Astrocyte (in vitro differentiated cells and primary cell): ENCODE data around the gene EVI5L.

Experiments used
- EZH2 ChIP-seq: IDR thresholded peaks from 2 replicates; pipeline ENCODE4 v1.6.1; 2012; ENCODE audit warnings: mild to moderate bottlenecking, low read length, inconsistent platforms; ENCODE audit not compliant: insufficient read depth
- TF ChIP-seq, protein P1 (sequence below): IDR thresholded peaks from 2 replicates; pipeline ENCODE4 v1.5.1; 2011; ENCODE audit warnings: low read depth, mild to moderate bottlenecking, inconsistent platforms, low read length, moderate library complexity; ENCODE audit not compliant: insufficient read depth

DNA sequence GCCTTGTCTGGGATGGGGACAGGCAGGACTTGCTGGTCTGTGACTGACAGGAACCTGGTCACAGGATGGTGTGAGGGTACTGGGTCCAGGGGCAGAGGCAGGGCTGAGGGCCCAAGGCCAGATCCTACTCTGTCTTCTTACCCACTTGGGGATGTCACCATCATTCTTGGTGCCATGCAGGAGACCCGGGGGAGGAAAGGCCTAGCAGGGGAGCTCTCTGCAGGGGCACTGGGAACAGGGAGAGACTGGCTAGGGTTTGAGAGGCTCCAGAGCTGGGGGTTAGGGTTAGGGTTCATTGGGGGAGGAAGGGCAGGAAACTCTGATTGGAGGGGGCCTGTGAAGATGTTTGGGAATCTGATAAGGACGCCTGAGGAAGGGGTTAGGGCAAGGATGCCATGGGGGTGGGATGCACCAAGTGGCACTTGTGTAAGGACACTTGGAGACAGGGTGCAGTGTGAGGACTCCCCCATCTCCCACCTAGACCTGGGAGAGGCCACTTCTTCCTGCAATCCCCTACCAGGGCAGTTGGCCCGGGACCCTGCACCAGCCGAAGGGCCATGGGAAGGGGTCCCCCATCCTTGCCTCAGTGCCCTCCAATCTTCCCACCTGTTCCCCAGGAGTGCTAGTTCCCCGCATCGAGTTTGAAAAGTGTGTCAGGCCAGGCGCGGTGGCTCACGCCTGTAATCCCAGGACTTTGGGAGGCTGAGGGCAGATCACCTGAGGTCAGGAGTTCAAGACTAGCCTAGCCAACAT lies 37.2 kb downstream of the EVI5L start:
- TF ChIP-seq, protein P1, sequence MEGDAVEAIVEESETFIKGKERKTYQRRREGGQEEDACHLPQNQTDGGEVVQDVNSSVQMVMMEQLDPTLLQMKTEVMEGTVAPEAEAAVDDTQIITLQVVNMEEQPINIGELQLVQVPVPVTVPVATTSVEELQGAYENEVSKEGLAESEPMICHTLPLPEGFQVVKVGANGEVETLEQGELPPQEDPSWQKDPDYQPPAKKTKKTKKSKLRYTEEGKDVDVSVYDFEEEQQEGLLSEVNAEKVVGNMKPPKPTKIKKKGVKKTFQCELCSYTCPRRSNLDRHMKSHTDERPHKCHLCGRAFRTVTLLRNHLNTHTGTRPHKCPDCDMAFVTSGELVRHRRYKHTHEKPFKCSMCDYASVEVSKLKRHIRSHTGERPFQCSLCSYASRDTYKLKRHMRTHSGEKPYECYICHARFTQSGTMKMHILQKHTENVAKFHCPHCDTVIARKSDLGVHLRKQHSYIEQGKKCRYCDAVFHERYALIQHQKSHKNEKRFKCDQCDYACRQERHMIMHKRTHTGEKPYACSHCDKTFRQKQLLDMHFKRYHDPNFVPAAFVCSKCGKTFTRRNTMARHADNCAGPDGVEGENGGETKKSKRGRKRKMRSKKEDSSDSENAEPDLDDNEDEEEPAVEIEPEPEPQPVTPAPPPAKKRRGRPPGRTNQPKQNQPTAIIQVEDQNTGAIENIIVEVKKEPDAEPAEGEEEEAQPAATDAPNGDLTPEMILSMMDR, result no peak
- TF ChIP-seq EZH2, result no peak
